SJSA1 (cell line): ENCODE measurements around the gene LAMTOR3. TPM values are rescaled to one million over a fixed set of nuclear protein-coding genes. Genes with fewer than 3 reads are reported as not detected.

Experiments used
- DNase-seq, 2 experiments: peaks; one replicate each; pipeline ENCODE4 v3.0.0-alpha.2; 2015 to 2020; ENCODE audit warnings: low spot score in 2 of 2, low read depth in 1 of 2
- H3K27ac ChIP-seq: fragments of 250-450 bp; sonication (Bioruptor Pico); 2 replicates; pipeline ENCODE4 v1.5.1; 2020; ENCODE audit warnings: mild to moderate bottlenecking, moderate library complexity
- H3K27me3 ChIP-seq: fragments of 250-450 bp; sonication (Bioruptor Pico); replicated peaks from 2 replicates; pipeline ENCODE4 v1.5.1; 2020; ENCODE audit warnings: mild to moderate bottlenecking, moderate library complexity
- H3K36me3 ChIP-seq: fragments of 250-450 bp; sonication (Bioruptor Pico); 2 replicates; pipeline ENCODE4 v1.5.1; 2020; ENCODE audit warnings: mild to moderate bottlenecking
- H3K4me1 ChIP-seq: fragments of 250-450 bp; sonication (Bioruptor Pico); replicated peaks from 2 replicates; pipeline ENCODE4 v1.6.1; 2021; ENCODE audit warnings: mild to moderate bottlenecking
- H3K4me3 ChIP-seq: fragments of 250-450 bp; sonication (Bioruptor Pico); 2 replicates; pipeline ENCODE4 v1.5.1; 2020; ENCODE audit warnings: mild to moderate bottlenecking
- H3K9me3 ChIP-seq: fragments of 250-450 bp; sonication (Bioruptor Pico); replicated peaks from 2 replicates; pipeline ENCODE4 v1.5.1; 2020; ENCODE audit warnings: mild to moderate bottlenecking
- total RNA-seq: library from RNA; depleted of rRNA; stranded (reverse); fragments of >200 nt; shearing (Covaris generic); gene quantifications from 2 replicates; pipeline ENCODE4 v1.2.3, GENCODE V29; 2014

Gene LAMTOR3
- total RNA-seq, 1 experiment from 2014 or later, result 62.4 TPM

GRCh38 chr4:99855678-99856077 is 38.5 kb downstream of the LAMTOR3 start:
- Histone ChIP-seq H3K4me3 (no peak overlapping the region), H3K9me3 (no peaks in the 10 kb centered on the region), H3K27ac (no peak overlapping the region), H3K27me3 (0 out of 2 replicates have a peak, but pooled peaks cover 1% of the 10 kb centered on the region), H3K36me3 (no peaks in the 10 kb centered on the region), H3K4me1 (no peaks in the 10 kb centered on the region)
- DNase-seq, result no peak

- H3K4me1 ChIP-seq, result no peaks in the 10 kb centered on the region
- no peaks in the 10 kb centered on the region for H3K9me3 ChIP-seq
- H3K36me3 ChIP-seq, result no peaks in the 10 kb centered on the region
- no peak for DNase-seq
- H3K4me3 ChIP-seq, result no peak overlapping the region
- no peak overlapping the region for H3K27ac ChIP-seq
- no peaks in the 10 kb centered on the region for H3K27me3 ChIP-seq
Measured at GRCh38 chr4:99853999-99854398, 40.2 kb downstream of the LAMTOR3 start.

- Histone ChIP-seq H3K36me3 (no peaks in the 10 kb centered on the region), H3K27ac (no peak overlapping the region), H3K9me3 (no peaks in the 10 kb centered on the region), H3K4me3 (no peak overlapping the region), H3K4me1 (no peaks in the 10 kb centered on the region), H3K27me3 (no peaks in the 10 kb centered on the region)
- DNase-seq, result no peak
Measured at GRCh38 chr4:99853190-99853589, 41.0 kb downstream of the LAMTOR3 start.

- H3K27ac ChIP-seq, result no peak overlapping the region
Measured at GRCh38 chr4:99852199-99852749, 42.0 kb downstream of the LAMTOR3 start.

GRCh38 chr4:99848591-99849001 is 45.6 kb downstream of the LAMTOR3 start:
- H3K4me1 ChIP-seq, result peaks cover 5% of the 10 kb centered on the region
- H3K4me3 ChIP-seq, result no peak overlapping the region
- H3K36me3 ChIP-seq, result no peaks in the 10 kb centered on the region
- H3K27me3 ChIP-seq, result no peaks in the 10 kb centered on the region
- no peak overlapping the region for H3K27ac ChIP-seq
- DNase-seq, result no peak
- no peaks in the 10 kb centered on the region for H3K9me3 ChIP-seq

More at GRCh38 chr4:99852199-99852749, 42.0 kb downstream of the LAMTOR3 start:
- no peaks in the 10 kb centered on the region for H3K36me3 ChIP-seq
- H3K4me3 ChIP-seq, result no peak overlapping the region
- no peaks in the 10 kb centered on the region for H3K27me3 ChIP-seq
- no peaks in the 10 kb centered on the region for H3K9me3 ChIP-seq
- H3K4me1 ChIP-seq, result no peaks in the 10 kb centered on the region
- no peak for DNase-seq

- H3K36me3 ChIP-seq, result no peaks in the 10 kb centered on the region
- H3K9me3 ChIP-seq, result no peaks in the 10 kb centered on the region
- no peak overlapping the region for H3K27ac ChIP-seq
- DNase-seq, result no peak
- H3K27me3 ChIP-seq, result no peaks in the 10 kb centered on the region
- H3K4me1 ChIP-seq, result peaks cover 5% of the 10 kb centered on the region
- H3K4me3 ChIP-seq, result no peak overlapping the region
Measured at GRCh38 chr4:99847362-99847976, 46.8 kb downstream of the LAMTOR3 start.

GRCh38 chr4:99846891-99847290 is 47.3 kb downstream of the LAMTOR3 start:
- Histone ChIP-seq H3K4me3 (no peak overlapping the region), H3K27ac (no peak overlapping the region), H3K36me3 (no peaks in the 10 kb centered on the region), H3K9me3 (no peaks in the 10 kb centered on the region), H3K27me3 (no peaks in the 10 kb centered on the region), H3K4me1 (peaks cover 5% of the 10 kb centered on the region)
- no peak for DNase-seq

- Histone ChIP-seq H3K4me1 (peaks cover 5% of the 10 kb centered on the region), H3K27ac (no peak overlapping the region), H3K27me3 (no peaks in the 10 kb centered on the region), H3K9me3 (no peaks in the 10 kb centered on the region), H3K36me3 (no peaks in the 10 kb centered on the region), H3K4me3 (no peak overlapping the region)
- no peak for DNase-seq
Measured at GRCh38 chr4:99845708-99846469, 48.3 kb downstream of the LAMTOR3 start.

- Histone ChIP-seq H3K4me3 (no peak overlapping the region), H3K27me3 (no peaks in the 10 kb centered on the region; the same call in 1 of the 2 replicates), H3K36me3 (no peaks in the 10 kb centered on the region), H3K4me1 (peaks cover 5% of the 10 kb centered on the region), H3K27ac (no peak overlapping the region), H3K9me3 (no peaks in the 10 kb centered on the region)
- DNase-seq, result no peak
Measured at GRCh38 chr4:99845179-99845578, 49.0 kb downstream of the LAMTOR3 start.

- Histone ChIP-seq H3K4me3 (no peak overlapping the region), H3K9me3 (no peaks in the 10 kb centered on the region)
Measured at GRCh38 chr4:99844048-99844447, 50.2 kb downstream of the LAMTOR3 start.

GRCh38 chr4:99843413-99843812 is 50.8 kb downstream of the LAMTOR3 start:
- Histone ChIP-seq H3K27ac (no peak overlapping the region), H3K36me3 (no peaks in the 10 kb centered on the region), H3K27me3 (no peaks in the 10 kb centered on the region; the same call in 1 of the 2 replicates), H3K4me3 (no peak overlapping the region), H3K9me3 (no peaks in the 10 kb centered on the region), H3K4me1 (peaks cover 5% of the 10 kb centered on the region)
- no peak for DNase-seq

More at GRCh38 chr4:99844048-99844447, 50.2 kb downstream of the LAMTOR3 start:
- Histone ChIP-seq H3K36me3 (no peaks in the 10 kb centered on the region), H3K27me3 (no peaks in the 10 kb centered on the region; the same call in 1 of the 2 replicates), H3K27ac (no peak overlapping the region), H3K4me1 (peaks cover 5% of the 10 kb centered on the region)
- no peak for DNase-seq

- Histone ChIP-seq H3K27ac (no peak overlapping the region), H3K36me3 (no peaks in the 10 kb centered on the region), H3K9me3 (no peaks in the 10 kb centered on the region)
Measured at GRCh38 chr4:99841129-99841528, 53.1 kb downstream of the LAMTOR3 start.

GRCh38 chr4:99838927-99839326 is 55.3 kb downstream of the LAMTOR3 start:
- H3K27ac ChIP-seq, result no peak overlapping the region
- H3K36me3 ChIP-seq, result no peaks in the 10 kb centered on the region
- H3K4me1 ChIP-seq, result no peaks in the 10 kb centered on the region
- H3K27me3 ChIP-seq, result no peaks in the 10 kb centered on the region; the same call in 1 of the 2 replicates
- H3K9me3 ChIP-seq, result no peaks in the 10 kb centered on the region
- DNase-seq, result no peak
- H3K4me3 ChIP-seq, result no peak overlapping the region

More at GRCh38 chr4:99841129-99841528, 53.1 kb downstream of the LAMTOR3 start:
- Histone ChIP-seq H3K4me1 (peaks cover 5% of the 10 kb centered on the region), H3K4me3 (no peak overlapping the region), H3K27me3 (no peaks in the 10 kb centered on the region; the same call in 1 of the 2 replicates)
- DNase-seq, result no peak

- no peak overlapping the region for H3K4me3 ChIP-seq
- H3K27me3 ChIP-seq, result no peaks in the 10 kb centered on the region; the same call in 1 of the 2 replicates
- no peaks in the 10 kb centered on the region for H3K36me3 ChIP-seq
- DNase-seq, result no peak
- H3K4me1 ChIP-seq, result peaks cover 6% of the 10 kb centered on the region
- H3K27ac ChIP-seq, result no peak overlapping the region
- no peaks in the 10 kb centered on the region for H3K9me3 ChIP-seq
Measured at GRCh38 chr4:99835942-99836341, 58.3 kb downstream of the LAMTOR3 start.
